Psoas muscle (tissue), 8 donors: Measurements from ENCODE around the gene FOXJ3. TPM values are rescaled to one million over a fixed set of nuclear protein-coding genes. Genes with fewer than 3 reads are reported as not detected.

Experiments
- ATAC-seq, 4 donors: fragments of 200-7000 bp; cut with Tn5 transposase; one replicate each; pipeline ENCODE4 v1.9.1; 2020; ENCODE audit warnings: moderate library complexity in 3 of 4, mild to moderate bottlenecking in 2 of 4
- DNase-seq, 2 donors: peaks; one replicate each; pipeline ENCODE4 v3.0.0-alpha.2; 2020
- H3K27ac ChIP-seq: fragments of 200-600 bp; one replicate; pipeline ENCODE4 v1.8.0; 2022
- H3K27me3 ChIP-seq, 3 donors: fragments of 200-600 bp in 1 of 3; one replicate each; pipeline versions ENCODE4 v1.6.1 to v1.8.0; 2013 to 2022; ENCODE audit warnings: low read length in 2 of 3, mild to moderate bottlenecking in 2 of 3, moderate library complexity in 1 of 3; ENCODE audit not compliant: insufficient read depth in 3 of 3
- H3K36me3 ChIP-seq, 2 donors: fragments of 200-600 bp in 1 of 2; one replicate each; pipeline versions ENCODE4 v1.6.1 to v1.8.0; 2013 to 2022; ENCODE audit warnings: low read depth in 1 of 2, mild to moderate bottlenecking in 1 of 2, moderate library complexity in 1 of 2; ENCODE audit not compliant: insufficient read depth in 1 of 2
- H3K4me1 ChIP-seq: fragments of 200-600 bp; one replicate; pipeline ENCODE4 v1.8.0; 2022
- H3K4me3 ChIP-seq: fragments of 200-600 bp; one replicate; pipeline ENCODE4 v1.8.0; 2022; ENCODE audit warnings: mild to moderate bottlenecking
- H3K9me3 ChIP-seq: fragments of 200-600 bp; one replicate; pipeline ENCODE4 v1.8.0; 2022
- CTCF ChIP-seq: fragments of 200-600 bp; IDR thresholded peaks from one replicate; pipeline ENCODE4 v1.8.0; 2022; ENCODE audit warnings: antibody characterized with exemption
- WGBS, 3 donors: extraction: QIAGEN DNeasy Blood & Tissue Kit; methylation state at CpG; one replicate each; pipeline versions ENCODE4 v1.1.6 to v1.1.7; 2013; 5-methylcytosine and 5-hydroxymethylcytosine counted together
- intact Hi-C, 2 donors: fragments of 100-400 bp; cut with DNase I; formaldehyde crosslinking; loops; one replicate each; pipeline versions ENCODE4 v1.11.0 to v1.14.2; 2022
- polyA plus RNA-seq, 3 donors: library from polyadenylated mRNA; stranded (reverse); fragments of 200-250 nt; gene quantifications; one replicate each; pipeline ENCODE4 v1.2.3, GENCODE V29; 2013
- total RNA-seq, 4 donors: library from RNA; stranded (reverse); fragmentation: NEBNext Ultra II Directional in 2 of 4; extraction: Animal tissue kit (Norgen Biotek cat#: 25700) in 2 of 4; gene quantifications; one replicate each; pipeline versions ENCODE4 v1.2.1 to v1.2.4, GENCODE V29; 2021 to 2023
- donor health status: healthy with polysubstance abuse.
- donor health status: DM: no; HTN: no; CAD: no; lungs with moderate emphysema.
- donor health status: Bipolar disorder and iron deficiency.
- donor health status: healthy.
- donor health status: DM: yes; HTN: yes; CAD: no.
- donor health status: DM: no; HTN: no; CAD: no.
- donor health status: DM: no; HTN: no; CAD: no.
- donor health status: DM: yes; HTN: yes; CAD: no.

FOXJ3 gene
- total and polyA plus RNA-seq, 7 donors: 15.1 to 53.1 (median 47.9) TPM

GRCh38 chr1:42139444-42139843, 195.6 kb downstream of the FOXJ3 start:
- intact Hi-C loops: no loop called here
- TF ChIP-seq CTCF: no peak
- Histone ChIP-seq H3K4me1 (no peaks in the 10 kb centered on the region), H3K27ac (no peak overlapping the region), H3K4me3 (no peak overlapping the region), H3K36me3 (no peaks in the 10 kb centered on the region), H3K27me3 (peaks cover 3 to 24% (median 4%) of the 10 kb centered on the region in 3 donors), H3K9me3 (no peaks in the 10 kb centered on the region)
- 87 to 90% (median 88%) methylated on average over 3 of the region's 3 CpGs for WGBS, 3 donors
- no peak for DNase-seq
- no peak for ATAC-seq

- no peak overlapping the region for H3K27ac ChIP-seq
- ATAC-seq (no peak), DNase-seq (no peak)
- no peak for TF ChIP-seq CTCF
- no peak overlapping the region for H3K4me3 ChIP-seq
- no peaks in the 10 kb centered on the region for H3K36me3 ChIP-seq
- 91 to 93% (median 91%) methylated on average over 4 of the region's 4 CpGs for WGBS, 3 donors
- no peaks in the 10 kb centered on the region for H3K4me1 ChIP-seq
- peaks cover 3 to 17% (median 3%) of the 10 kb centered on the region in 3 donors for H3K27me3 ChIP-seq
- intact Hi-C loops: no loop called here
- H3K9me3 ChIP-seq: no peaks in the 10 kb centered on the region
These were observed 196.4 kb downstream of the FOXJ3 start for GRCh38 chr1:42138586-42138985.

GRCh38 chr1:42137766-42138165, 197.3 kb downstream of the FOXJ3 start:
- no peak overlapping the region for H3K27ac ChIP-seq
- intact Hi-C loops: no loop called here
- DNase-seq (no peak), ATAC-seq (no peak)
- H3K4me1 ChIP-seq: no peaks in the 10 kb centered on the region
- no peaks in the 10 kb centered on the region for H3K9me3 ChIP-seq
- H3K4me3 ChIP-seq: no peak overlapping the region
- TF ChIP-seq CTCF: no peak
- 44 to 69% (median 54%) methylated on average over 10 of the region's 10 CpGs for WGBS, 3 donors
- H3K36me3 ChIP-seq: no peaks in the 10 kb centered on the region
- peaks cover 0 to 9% (median 0%) of the 10 kb centered on the region in 3 donors for H3K27me3 ChIP-seq

GRCh38 chr1:42136466-42136865, 198.6 kb downstream of the FOXJ3 start:
- intact Hi-C loops: no loop called here
- no peak for TF ChIP-seq CTCF
- Histone ChIP-seq H3K4me3 (no peak overlapping the region), H3K9me3 (no peaks in the 10 kb centered on the region), H3K36me3 (no peaks in the 10 kb centered on the region), H3K4me1 (no peaks in the 10 kb centered on the region), H3K27ac (no peak overlapping the region), H3K27me3 (no peaks in the 10 kb centered on the region)
- DNase-seq: no peak
- no peak for ATAC-seq

GRCh38 chr1:42135426-42135825, 199.6 kb downstream of the FOXJ3 start:
- DNase-seq (no peak), ATAC-seq (no peak)
- Histone ChIP-seq H3K36me3 (no peaks in the 10 kb centered on the region), H3K4me1 (no peaks in the 10 kb centered on the region), H3K27ac (no peak overlapping the region), H3K27me3 (peaks cover 0 to 2% (median 0%) of the 10 kb centered on the region in 3 donors), H3K4me3 (no peak overlapping the region), H3K9me3 (no peaks in the 10 kb centered on the region)
- intact Hi-C loops: no loop called here
- no peak for TF ChIP-seq CTCF
- 74 to 80% (median 77%) methylated on average over 3 of the region's 3 CpGs for WGBS, 3 donors
